HG02938 (cell line): Measurements from ENCODE around the gene RAB24.
"Not testable (repeated sequence)": the region's sequence is repeated elsewhere in the genome, so short reads cannot be mapped to it uniquely, and the experiment has no call there.

Source experiments
- ATAC-seq: cut with Tn5 transposase; IDR thresholded peaks from one replicate; pipeline ENCODE4 v1.9.1; 2021; ENCODE audit warnings: mild to moderate bottlenecking, moderate library complexity; ENCODE audit not compliant: unreplicated experiment

Gene RAB24

GRCh38 chr5:177303121-177303924 lies at the start of gene RAB24, which contains the start of gene PRELID1:
TSS of gene RAB24 (minus strand) at chr5:177303719. CDS start at chr5:177303288, 431 bp downstream.
TSS of gene PRELID1 (plus strand) at chr5:177303799. CDS start at chr5:177303986, 187 bp downstream.
- peak; percentile 66 for ATAC-seq

GRCh38 chr5:177353093-177353492 lies 49.6 kb upstream of the RAB24 start:
- no peak for ATAC-seq

- peak; percentile 96 for ATAC-seq
Measured at GRCh38 chr5:177351392-177352329, 48.1 kb upstream of the RAB24 start, which contains the start of gene LMAN2. TSS of gene LMAN2 (minus strand) at chr5:177351668. CDS start at chr5:177351647, 21 bp downstream.

- no peak for ATAC-seq
Measured at GRCh38 chr5:177350776-177351391, 47.4 kb upstream of the RAB24 start.

GRCh38 chr5:177349762-177350161 lies 46.2 kb upstream of the RAB24 start:
- ATAC-seq, result no peak

- ATAC-seq, result no peak
Measured at GRCh38 chr5:177349362-177349647, 45.8 kb upstream of the RAB24 start.

GRCh38 chr5:177347699-177348098 lies 44.2 kb upstream of the RAB24 start:
- ATAC-seq, result no peak

GRCh38 chr5:177346820-177347219 lies 43.3 kb upstream of the RAB24 start:
- no peak for ATAC-seq

- no peak for ATAC-seq
Measured at GRCh38 chr5:177344891-177345290, 41.4 kb upstream of the RAB24 start.

- no peak for ATAC-seq
Measured at GRCh38 chr5:177343777-177344176, 40.3 kb upstream of the RAB24 start.

GRCh38 chr5:177343000-177343399 lies 39.5 kb upstream of the RAB24 start:
- ATAC-seq, result not testable (repeated sequence)

GRCh38 chr5:177339107-177339638 lies 35.7 kb upstream of the RAB24 start:
- no peak for ATAC-seq

GRCh38 chr5:177338251-177339106 lies 35.0 kb upstream of the RAB24 start:
- ATAC-seq, result no peak

GRCh38 chr5:177336603-177337494 lies 33.3 kb upstream of the RAB24 start:
- no peak for ATAC-seq

GRCh38 chr5:177336112-177336511 lies 32.6 kb upstream of the RAB24 start:
- no peak for ATAC-seq

- ATAC-seq, result no peak
Measured at GRCh38 chr5:177335701-177336065, 32.2 kb upstream of the RAB24 start.

GRCh38 chr5:177334781-177335700 lies 31.5 kb upstream of the RAB24 start:
- ATAC-seq, result no peak

GRCh38 chr5:177334155-177334551 lies 30.6 kb upstream of the RAB24 start:
- no peak for ATAC-seq
